Neutrophil (primary cell): ENCODE results near the gene TSPAN16.
"Not testable (repeated sequence)": the region's sequence is repeated elsewhere in the genome, so short reads cannot be mapped to it uniquely, and the experiment has no call there.

Experiments
- H3K27ac ChIP-seq: fragments of 200-600 bp; sonication (generic); 2 replicates; pipeline ENCODE4 v1.5.1; 2016; ENCODE audit warnings: mild to moderate bottlenecking, moderate library complexity
- H3K27me3 ChIP-seq: fragments of 200-600 bp; sonication (generic); 2 replicates; pipeline ENCODE4 v1.6.0; 2016; ENCODE audit warnings: mild to moderate bottlenecking
- H3K36me3 ChIP-seq: fragments of 200-600 bp; sonication (generic); 2 replicates; pipeline ENCODE4 v1.5.1; 2017
- H3K4me1 ChIP-seq, 2 experiments: fragments of 200-600 bp in 1 of 2; sonication (generic) in 1 of 2; 1 replicate in 1 of 2; 2 replicates in 1 of 2; pipeline versions ENCODE4 v1.5.1 to v1.6.1; 2013 to 2016; ENCODE audit warnings: low read depth in 1 of 2, low read length in 1 of 2, mild to moderate bottlenecking in 1 of 2, moderate library complexity in 1 of 2; ENCODE audit not compliant: control insufficient read depth in 1 of 2, insufficient read depth in 1 of 2
- H3K4me3 ChIP-seq, 2 experiments: fragments of 200-600 bp in 1 of 2; sonication (generic) in 1 of 2; 1 replicate in 1 of 2; 2 replicates in 1 of 2; pipeline ENCODE4 v1.5.1; 2013 to 2016; ENCODE audit warnings: low read depth in 1 of 2, low read length in 1 of 2, mild to moderate bottlenecking in 1 of 2, moderate library complexity in 1 of 2
- H3K9me3 ChIP-seq: fragments of 200-600 bp; sonication (generic); 2 replicates; pipeline ENCODE4 v1.5.1; 2016
- CTCF ChIP-seq: fragments of 200-600 bp; sonication (generic); IDR thresholded peaks from 2 replicates; pipeline ENCODE4 v1.5.1; 2016; ENCODE audit warnings: antibody characterized with exemption

TSPAN16 gene

GRCh38 chr19:11325544-11325943 lies 29.6 kb downstream of the TSPAN16 start:
- peak overlapping the region; percentile 100 for H3K27ac ChIP-seq
- no peaks in the 10 kb centered on the region for H3K9me3 ChIP-seq
- no peaks in the 10 kb centered on the region for H3K27me3 ChIP-seq
- peak overlapping the region in 1 of 2 experiments; percentile 82 for H3K4me3 ChIP-seq
- peaks cover 65 to 72% of the 10 kb centered on the region in 2 experiments for H3K4me1 ChIP-seq
- peaks cover 58% of the 10 kb centered on the region for H3K36me3 ChIP-seq
- TF ChIP-seq CTCF: no peak

- H3K4me3 ChIP-seq: no peak overlapping the region
- no peaks in the 10 kb centered on the region for H3K9me3 ChIP-seq
- H3K27me3 ChIP-seq: no peaks in the 10 kb centered on the region
- peaks cover 31 to 32% of the 10 kb centered on the region in 2 experiments for H3K4me1 ChIP-seq
- peaks cover 100% of the 10 kb centered on the region for H3K36me3 ChIP-seq
- TF ChIP-seq CTCF: no peak
- peak overlapping the region; percentile 71 for H3K27ac ChIP-seq
Observed at GRCh38 chr19:11330127-11330526, 34.2 kb downstream of the TSPAN16 start.

DNA sequence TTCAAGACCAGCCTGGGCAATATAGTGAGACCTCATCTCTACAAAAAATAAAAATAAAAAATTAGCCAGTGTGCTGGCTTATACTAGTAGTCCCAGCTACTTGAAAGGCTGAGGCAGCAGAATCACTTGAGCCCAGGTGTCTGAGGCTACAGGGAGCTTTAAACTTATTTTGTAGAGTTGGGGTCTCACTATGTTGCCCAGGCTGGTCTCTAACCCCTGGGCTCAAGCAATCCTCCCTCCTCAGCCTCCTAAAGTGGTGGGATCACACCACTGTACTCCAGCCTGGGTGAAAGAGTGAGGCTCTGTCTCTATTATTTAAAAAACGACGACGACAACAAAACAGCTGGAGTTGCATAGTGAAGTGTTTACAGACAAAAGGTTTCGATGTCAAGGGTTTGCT lies 35.5 kb downstream of the TSPAN16 start:
- Histone ChIP-seq H3K36me3 (peaks cover 100% of the 10 kb centered on the region), H3K4me3 (no peak overlapping the region), H3K27me3 (no peaks in the 10 kb centered on the region), H3K9me3 (no peaks in the 10 kb centered on the region), H3K4me1 (peaks cover 31 to 32% of the 10 kb centered on the region in 2 experiments), H3K27ac (peak overlapping the region; percentile 71)
- TF ChIP-seq CTCF: no peak

DNA sequence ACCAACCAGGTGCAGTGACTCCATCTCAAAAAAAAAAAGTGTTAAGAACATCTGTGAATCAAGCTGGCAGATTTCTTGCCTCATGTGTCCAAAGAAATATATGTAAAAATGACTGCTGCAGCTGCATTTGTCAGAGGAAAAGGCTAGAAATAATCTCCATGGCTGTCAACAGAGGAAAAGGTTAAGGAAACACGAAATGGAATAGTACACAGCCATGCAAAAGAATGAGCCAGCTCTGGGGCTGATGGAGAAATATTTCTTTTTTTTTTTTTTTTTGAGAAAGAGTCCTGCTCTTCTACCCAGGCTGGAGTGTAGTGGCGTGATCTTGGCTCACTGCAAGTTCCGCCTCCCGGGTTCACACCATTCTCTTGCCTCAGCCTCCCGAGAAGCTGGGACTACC lies 36.9 kb downstream of the TSPAN16 start:
- Histone ChIP-seq H3K27ac (peak overlapping the region; percentile 71), H3K4me1 (peaks cover 32 to 37% of the 10 kb centered on the region in 2 experiments), H3K4me3 (no peak overlapping the region), H3K27me3 (no peaks in the 10 kb centered on the region), H3K36me3 (peaks cover 95% of the 10 kb centered on the region), H3K9me3 (no peaks in the 10 kb centered on the region)
- no peak for TF ChIP-seq CTCF

DNA sequence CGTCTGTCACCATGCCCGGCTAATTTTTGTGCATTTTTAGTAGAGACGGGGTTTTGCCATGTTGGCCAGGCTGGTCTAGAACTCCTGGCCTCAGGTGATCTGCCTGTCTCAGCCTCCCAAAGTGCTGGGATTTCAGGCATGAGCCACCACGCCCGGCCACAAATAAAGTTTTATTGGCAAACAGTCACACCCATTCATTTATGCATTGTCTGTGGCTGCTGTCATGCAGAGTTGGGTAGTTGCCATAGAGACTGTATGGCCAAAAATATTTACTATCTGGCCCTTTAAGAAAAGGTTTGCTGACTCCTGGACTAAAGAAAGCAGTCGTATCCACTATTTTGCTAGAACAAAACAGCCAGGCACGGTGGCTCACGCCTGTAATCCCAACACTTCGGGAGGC lies 37.9 kb downstream of the TSPAN16 start:
- not testable (repeated sequence) for H3K4me3 ChIP-seq, H3K9me3 ChIP-seq, H3K27me3 ChIP-seq
- Histone ChIP-seq H3K4me1 (peaks cover 37 to 47% of the 10 kb centered on the region in 2 experiments), H3K27ac (peak overlapping the region; percentile 71), H3K36me3 (peaks cover 85% of the 10 kb centered on the region)

- Histone ChIP-seq H3K9me3 (no peaks in the 10 kb centered on the region), H3K27me3 (no peaks in the 10 kb centered on the region), H3K4me1 (peaks cover 49 to 51% of the 10 kb centered on the region in 2 experiments), H3K27ac (peak overlapping the region; percentile 77), H3K4me3 (peak overlapping the region in 1 of 2 experiments; percentile 8), H3K36me3 (peaks cover 68% of the 10 kb centered on the region)
- TF ChIP-seq CTCF: no peak
Observed at GRCh38 chr19:11335449-11336146, 39.6 kb downstream of the TSPAN16 start.
